Activated CD8-positive, alpha-beta memory T cell treated with anti-CD3 and anti-CD28 coated beads for 4 hours (primary cell): ENCODE results near the gene GNB1.
A peak's percentile ranks its signal among the peaks of the same experiment; 100 is the strongest.
"Not testable (repeated sequence)": the region's sequence is repeated elsewhere in the genome, so short reads cannot be mapped to it uniquely, and the experiment has no call there.

Experiments
- DNase-seq, 2 donors: peaks; one replicate each; pipeline ENCODE4 v3.0.0-alpha.2; 2020; ENCODE audit warnings: low read depth in 2 of 2

GNB1 gene

DNA sequence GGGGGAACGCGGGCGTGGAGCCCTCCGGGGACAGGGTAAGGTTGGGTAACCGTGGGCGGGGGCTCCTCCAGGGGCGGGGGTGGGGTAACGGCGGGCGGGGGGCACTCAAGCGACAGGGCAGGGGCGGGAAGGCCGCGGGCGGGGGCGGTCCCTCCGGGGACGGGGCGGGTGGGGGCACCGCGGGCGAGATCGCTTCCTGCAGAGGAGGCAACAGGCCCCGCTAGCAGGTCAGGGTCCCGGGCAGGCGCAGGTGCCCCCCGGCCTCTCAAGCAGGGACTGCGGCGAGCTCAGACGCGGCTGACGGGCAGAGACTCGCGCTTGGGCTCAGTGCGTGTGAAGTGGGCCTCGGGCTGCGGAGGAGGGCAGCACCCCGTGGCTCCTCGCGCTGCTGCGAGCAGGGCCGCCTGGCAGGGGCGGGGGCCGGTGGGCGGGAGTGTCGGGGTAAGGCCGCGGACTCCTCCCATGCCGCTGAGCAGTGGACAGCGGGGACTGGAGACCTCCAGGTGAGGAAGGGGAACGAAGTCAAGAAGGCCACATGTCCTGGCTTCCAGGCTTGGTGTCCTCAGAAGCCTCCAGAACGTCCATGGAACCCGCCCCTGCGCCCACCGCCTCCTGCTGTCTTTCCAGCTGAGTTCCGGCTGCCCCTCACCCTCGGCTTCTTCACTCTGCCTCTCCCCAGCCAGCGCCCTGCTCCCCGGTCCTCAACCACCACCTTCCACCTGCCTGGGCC, 627 bp upstream of the GNB1 start:
- peak; percentile 58 to 72 for DNase-seq

DNA sequence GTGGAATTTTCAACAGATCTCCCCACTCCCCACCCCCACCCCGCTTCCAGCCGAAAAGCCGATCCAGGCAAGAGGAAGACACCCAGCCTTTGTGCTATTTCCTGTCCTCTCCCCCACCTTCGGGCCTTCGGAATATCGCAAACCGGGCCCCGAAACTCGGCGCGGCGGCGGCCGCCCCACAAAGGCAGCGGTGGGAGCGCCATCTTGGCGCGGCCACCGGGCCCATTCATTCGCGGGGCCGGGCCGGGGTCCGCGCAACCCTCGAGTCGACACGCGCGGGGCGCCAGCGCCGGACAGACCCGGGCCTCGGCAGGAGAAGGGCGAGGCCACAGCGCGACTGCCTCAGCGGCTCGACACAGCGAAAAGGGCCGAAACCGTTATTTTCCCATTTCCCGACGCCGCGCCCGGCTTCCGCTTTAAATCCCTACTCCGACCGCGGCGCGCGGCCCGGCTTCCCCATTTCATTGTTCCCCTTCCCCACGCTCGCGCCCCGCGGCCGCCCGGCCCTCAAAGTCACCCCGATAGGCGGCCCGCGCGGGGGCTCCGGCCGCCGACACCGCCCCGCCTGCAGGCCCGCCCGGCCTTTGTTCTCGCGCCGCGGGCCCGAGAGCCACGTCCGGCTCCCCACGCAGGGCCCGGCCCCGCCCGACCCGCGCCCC, 911 bp downstream of the GNB1 start:
- DNase-seq: no peak

DNA sequence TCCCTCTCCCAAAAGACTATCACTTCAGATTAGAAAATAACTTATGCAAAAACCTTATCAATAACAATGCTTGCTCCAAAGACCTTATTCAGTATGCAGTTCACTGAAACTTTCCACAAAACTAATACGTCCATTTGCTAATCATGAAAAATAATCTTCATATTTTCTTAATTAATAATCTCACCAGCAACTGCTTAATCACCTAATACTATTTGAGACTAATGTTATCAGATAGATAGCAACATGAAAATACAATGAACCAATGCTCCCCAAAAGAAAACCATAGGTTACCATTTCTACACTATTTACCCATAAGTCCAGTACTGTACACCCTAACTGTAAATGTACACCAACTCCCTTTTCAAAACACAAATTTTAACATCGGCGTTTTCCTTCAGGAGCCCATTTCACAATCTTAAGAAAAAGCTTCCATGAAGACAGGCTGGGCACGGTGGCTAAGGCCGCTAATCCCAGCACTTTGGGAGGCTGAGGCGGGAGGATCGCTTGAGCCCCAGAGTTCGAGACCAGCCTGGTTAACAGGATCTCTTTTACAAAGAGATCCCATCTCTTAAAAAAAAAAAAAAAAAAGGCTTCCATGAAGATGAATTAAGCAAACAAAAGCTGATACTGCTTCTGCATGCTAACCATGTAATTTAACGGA, 1.7 kb downstream of the GNB1 start:
- DNase-seq: no peak

DNA sequence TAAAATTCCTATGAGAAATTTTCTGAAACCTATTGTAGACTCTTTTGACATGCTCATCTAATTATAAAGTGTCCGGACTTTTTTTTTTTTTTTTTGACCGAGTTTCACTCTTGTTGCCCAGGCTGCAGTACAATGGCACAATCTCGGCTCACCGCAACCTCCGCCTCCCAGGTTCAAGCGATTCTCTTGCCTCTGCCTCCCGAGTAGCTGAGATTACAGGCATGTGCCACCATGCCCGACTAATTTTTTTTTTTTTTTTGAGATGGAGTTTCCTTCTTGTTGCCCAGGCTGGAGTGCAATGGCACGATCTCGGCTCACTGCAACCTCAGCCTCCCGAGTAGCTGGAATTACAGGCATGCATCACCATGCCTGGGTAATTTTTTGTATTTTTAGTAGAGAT, 7.0 kb downstream of the GNB1 start:
- DNase-seq: not testable (repeated sequence)

DNA sequence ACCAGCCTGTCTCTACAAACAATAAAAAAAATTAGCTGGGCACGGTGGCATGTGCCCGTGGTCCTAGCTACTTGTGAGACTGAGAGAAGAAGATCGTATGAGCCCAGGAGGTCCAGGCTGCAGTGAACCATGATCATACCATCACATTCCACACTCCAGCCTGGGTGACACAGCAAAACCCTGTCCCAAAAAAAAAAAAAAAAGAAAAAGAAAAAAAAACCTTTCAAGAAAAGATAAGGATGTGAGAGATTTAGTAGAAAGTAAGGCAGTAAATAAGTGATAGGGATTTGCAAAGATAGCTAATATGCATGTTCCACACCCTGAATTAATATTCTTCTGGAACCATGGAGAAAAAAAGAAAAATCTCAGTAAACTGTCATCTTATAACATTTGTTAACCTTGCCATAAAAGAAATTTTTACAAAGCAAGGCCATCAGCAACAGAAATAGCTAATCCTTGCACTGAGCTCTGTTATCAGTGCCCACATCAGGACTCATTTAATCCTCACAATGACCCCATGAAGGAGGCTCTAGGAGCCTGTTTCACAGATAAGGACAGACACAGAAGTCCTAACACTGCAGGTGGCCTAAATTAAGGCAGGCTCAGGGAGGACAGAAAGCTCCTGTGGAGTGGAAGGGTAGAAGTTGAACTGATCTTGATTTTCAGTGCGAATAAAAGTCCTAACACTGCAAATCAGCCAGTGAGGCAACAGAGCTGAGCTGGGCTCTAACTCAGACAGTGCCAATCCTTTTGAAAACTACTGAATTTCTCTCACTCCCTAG, 7.6 kb downstream of the GNB1 start:
- no peak for DNase-seq

DNA sequence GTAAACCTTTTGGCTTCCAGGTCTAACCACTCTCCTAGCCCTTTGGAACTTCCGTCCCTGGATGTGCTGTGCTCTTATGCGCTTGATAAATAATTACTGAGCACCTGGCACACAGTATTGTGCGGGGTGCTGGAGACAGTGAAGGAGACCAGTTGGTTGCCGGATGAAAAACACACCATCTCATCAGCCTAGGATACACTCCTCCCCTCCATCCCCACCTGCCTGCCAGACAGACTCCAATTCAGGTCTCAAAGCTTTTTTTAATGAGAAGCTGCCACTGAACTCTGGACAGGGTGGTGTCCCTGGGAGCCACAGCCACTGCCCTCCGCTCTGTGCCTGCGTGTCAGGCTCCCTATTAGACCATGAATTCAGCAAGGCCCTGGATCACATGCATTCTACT, 9.2 kb downstream of the GNB1 start:
- no peak for DNase-seq

DNA sequence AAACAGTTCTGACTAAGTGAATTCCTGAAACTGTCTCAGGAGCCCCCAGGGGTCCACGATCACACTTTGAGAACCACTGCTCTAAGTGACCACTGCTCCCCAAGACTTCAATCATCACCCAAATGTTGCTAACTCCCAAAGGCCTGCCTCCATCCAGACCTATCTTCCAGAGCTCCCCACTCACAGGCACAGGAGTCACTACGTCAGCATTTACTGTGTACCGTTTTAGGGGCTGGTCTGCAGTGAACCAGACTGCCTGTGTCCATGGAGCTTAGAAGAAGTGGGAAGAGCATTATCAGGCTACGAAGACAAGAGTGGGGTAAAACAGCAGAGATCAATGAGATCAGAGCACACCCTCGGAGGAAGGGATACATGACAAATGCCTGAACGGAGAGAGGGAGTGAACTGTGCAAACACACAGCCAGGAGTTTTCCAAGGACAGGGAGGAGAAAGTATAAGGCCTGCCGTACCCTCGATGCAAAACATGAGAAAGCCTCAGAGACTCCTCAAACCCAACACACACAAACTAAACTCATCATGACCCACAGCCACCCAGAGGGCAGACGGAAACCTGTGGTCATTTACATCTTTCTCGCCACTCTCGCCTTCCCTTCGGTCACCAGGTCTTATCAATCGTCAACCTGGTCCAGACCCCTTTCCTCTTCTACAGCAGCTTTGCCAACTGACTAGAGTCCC, 10.1 kb downstream of the GNB1 start:
- no peak for DNase-seq

DNA sequence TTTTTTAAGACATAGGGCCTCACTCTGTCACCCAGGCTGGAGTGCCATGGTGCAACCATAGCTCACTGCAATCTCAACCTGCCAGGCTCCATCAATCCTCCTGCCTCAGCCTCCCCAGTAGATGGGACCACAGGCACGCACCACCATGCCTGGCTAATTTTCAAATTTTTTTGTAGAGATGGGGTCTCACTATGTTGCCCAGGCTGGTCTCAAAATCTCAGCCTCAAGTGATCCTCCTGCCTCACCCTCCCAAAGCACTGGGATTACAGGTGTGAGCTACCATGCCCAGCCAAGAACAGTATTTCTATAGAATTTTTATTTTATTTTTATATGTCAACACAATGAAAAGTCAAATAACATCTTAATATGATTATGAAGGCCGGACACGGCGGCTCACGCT, 10.9 kb downstream of the GNB1 start:
- no peak for DNase-seq

DNA sequence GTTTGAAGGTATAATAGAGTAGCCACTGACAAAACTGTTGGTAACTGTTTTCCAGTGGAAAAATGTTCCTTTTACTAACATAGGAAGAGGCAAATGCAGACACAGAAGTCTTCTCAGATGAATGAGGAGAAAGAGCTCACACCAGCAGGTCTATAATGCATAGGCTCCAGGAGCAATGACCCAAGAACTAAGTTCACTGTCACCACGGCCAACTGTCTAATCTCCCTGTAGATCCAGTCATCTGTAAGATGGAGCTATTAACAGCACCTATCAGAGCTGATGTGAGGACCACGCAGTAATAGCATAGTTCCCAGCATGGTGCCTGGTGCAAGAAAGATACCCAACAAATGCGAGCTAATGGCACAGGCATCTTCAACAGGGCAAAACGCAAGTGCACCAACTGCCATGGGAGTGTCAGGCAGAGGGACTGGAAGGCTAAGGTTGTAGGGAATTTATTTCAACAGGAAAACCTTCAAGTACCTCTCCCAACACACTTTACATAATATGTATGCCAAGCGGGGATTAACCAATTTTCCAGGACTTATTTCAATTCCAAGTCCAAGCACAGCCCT, 12.9 kb downstream of the GNB1 start:
- no peak for DNase-seq

DNA sequence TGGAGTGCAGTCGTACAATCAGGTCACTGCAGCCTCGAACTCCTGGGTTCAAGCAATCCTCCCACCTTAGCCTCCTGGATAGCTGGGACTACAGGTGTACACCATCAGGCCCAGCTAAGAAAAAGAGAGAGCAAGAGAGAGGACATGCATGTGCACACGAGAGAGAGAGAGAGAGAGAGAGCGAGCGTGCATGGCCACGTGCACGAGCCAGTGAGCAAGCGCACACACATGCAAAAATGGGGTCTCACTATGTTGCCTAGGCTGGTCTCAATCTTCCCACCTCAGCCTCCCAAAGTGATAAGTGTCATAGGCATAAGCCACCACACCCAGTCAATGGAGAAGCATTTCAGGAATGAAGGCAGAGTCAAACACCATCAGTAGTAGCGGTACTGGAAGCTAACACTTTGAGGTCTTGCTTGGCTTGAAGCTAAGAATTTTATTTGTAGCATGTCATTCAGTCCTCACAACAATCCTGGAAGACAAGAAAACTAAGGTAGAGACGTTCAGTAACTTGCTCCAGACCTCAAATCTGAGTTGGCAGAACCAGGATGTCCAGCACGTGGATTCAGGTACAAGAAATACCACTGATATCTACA, 14.5 kb downstream of the GNB1 start:
- no peak for DNase-seq

DNA sequence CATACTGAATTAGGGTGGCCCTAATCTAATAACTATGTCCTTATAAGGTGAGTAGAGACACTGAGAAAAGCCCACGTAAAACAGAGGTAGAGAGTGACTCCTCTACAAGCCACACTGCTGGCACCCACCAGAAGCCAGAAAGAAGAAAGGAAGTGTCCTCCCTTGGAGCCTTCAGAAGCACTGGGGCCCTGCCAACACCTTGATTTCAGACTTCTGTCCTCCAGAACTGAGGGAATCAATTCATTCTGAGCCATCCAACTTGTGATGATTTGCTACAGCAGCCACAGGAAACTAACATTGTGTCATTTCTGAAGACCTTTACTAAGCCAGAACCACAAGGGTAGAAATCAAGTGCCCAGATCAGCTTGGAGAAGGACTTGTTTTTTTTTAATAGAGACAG, 15.0 kb downstream of the GNB1 start:
- no peak for DNase-seq

DNA sequence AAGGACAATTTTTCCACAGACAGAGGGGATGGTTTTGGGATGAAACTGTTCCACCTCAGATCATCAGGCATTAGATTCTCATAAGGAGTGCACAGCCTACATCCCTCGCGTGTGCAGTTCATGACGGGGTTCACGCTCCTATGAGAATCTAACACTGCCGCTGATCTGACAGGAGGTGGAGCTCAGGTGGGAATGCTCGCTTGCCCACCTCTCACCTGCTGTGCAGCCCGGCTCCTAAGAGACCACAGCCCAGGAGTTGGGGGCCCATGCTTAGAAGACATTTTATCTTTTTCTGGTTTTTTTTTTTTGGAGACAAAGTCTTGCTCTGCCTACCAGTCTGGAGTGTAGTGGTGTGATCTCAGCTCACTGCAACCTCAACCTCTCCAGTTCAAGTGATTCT, 16.0 kb downstream of the GNB1 start:
- no peak for DNase-seq

DNA sequence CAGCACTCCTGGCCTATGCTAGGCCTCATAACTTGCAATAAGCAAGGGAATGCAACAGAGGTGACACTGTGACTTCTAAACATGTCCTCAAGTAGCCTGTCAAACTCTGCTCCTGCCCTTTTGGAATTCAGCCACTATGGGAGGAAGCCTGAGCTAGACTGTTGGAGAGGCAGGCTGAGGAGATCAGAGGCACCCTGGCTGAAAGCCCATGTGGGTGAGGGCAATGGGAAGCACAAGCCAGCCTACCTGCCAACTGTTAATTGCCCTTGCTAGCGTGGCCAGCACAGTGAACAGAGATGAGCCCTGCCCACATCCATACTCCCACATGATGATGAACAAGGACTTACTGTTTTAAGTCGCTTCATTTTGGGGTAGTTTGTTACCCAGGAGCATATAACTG, 17.7 kb downstream of the GNB1 start:
- no peak for DNase-seq

DNA sequence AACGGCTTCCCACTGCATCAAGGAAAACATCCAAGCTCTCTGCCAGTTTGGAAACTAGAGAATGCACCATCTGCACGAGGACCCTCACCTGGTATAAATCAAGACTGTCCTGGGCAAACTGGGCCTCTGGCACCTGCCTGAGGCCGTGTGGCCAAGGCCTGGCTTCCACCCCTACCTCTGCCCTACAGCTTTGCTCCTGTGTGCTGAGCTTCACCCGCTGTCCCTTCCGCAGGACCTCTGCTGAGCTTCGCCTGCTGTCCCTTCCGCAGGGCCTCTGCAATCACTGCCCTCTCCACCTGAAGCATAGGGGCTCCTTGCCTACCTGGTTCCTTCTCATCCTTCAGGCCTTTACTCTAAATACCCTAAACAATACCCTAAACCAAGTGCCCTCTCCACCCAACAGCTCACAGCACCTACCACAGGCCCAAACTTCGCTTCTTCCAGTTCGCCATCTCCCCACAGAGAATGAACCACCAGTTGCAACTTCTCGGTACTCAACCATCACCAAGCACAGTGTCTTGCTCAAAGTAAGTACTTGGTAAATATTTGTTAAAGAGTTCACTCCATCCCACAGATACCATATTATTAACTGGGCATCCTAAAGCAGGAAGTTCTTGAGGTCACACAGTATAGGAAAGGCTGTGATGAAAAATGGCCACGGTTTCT, 18.4 kb downstream of the GNB1 start:
- no peak for DNase-seq

DNA sequence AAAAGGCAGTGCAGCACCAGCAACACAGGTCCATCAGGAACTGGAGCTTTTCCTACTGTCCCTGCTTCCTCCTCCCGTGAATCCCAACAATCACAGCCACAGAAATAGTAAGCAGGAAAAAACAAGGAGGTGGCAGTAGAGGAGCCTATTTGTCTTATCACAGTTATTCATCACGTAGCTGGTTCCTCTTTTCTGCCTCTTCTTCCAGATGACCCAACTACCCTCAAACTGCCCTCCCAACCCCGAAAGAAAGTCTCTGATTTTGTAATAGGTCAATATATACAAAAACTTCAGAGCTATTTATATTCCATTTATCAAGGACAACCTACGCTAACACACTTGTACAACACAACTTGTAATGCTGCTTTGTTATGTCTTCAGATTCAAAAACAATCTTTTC, 21.4 kb downstream of the GNB1 start:
- DNase-seq: no peak

DNA sequence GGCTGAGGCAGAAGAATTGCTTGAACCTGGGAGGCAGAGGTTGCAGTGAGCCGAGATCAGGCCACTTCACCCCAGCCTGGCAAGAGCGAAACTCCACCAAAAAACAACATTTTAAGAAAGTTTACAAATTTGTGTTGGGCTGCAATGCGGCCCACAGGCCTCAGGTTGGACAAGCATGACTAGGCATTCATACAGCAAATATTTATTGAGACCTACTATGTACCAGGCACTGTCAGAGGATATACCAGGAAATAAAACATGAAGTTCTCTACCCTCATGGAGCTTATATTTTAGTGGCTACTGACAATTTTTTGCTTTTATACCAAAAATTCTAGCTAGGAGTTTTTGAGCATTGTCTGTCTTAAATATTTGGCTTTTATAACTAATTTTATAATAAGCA, 23.7 kb downstream of the GNB1 start:
- DNase-seq: no peak

DNA sequence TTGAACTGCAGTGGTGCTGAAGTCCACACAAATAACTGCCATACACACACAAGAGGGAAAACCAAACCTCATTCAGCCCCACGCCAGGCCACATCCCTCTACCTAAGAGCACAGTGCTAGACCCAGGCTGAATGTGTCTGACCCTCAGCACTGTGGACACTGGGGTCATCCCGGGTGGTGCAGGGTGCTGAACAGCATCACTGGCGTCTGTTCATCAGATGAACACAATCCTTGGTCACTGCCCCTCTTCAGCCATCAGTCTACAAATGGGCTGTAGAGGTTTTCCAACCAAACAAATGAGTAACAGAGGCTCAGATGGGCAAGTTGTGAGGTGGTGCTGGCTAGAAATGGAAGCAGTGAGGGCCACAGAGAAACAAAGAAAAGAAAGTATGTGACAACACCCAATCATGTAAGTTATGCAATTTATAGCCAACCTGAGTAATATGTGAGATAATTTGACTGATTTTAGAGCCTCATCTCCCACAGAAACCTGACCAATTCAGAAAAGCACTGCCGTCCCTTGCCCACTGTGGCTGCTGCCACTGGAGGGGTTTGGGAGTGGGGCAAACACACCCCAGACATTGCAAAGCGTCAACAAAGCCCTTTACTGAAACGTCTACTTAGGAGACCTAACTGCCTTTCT, 27.9 kb downstream of the GNB1 start:
- DNase-seq: no peak

DNA sequence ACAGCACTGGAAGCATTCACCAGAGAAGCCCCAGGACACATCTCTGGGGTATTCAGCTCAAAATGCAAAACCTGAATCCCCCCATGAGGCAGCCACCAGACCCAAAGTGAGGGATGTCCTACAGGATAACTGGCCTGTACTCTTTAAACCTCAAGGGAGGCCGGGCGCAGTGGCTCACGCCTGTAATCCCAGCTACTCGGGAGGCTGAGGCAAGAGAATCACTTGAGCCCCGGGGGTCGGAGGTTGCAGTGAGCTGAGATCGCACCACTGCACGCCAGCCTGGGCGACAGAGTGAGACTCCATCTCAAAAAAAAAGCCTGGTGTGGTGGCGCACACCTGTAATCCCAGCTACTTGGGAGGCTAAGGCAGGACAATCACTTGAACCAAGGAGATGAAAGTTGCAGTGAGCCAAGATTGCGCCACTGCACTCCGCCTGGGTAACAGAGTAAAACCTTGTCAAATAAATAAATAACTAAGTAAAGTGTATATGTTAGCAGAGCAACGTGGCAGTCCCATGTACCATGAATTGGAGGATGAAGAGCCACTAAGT, 29.1 kb downstream of the GNB1 start:
- DNase-seq: not testable (repeated sequence)

DNA sequence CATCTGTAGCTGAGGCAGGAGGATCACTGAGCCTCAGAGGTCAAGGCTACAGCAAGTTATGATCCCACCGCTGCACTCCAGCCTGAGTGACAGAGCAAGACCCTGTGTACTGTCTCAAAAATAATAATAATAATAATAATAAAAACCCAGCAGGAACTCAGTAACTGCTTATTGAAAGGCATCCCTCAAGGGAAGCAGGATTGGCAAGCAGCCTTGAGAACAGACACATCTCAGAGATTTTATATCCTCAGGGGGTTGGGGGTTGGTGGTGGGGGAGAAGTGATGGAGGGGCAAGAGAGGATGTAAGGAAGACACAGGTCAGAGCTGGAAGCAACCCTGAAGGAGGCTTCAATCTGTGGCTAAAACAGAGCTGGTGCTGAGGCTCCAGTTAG, 29.6 kb downstream of the GNB1 start:
- no peak for DNase-seq
